H1 (cell line): Measurements from ENCODE around the gene MACROD2. TPM values are rescaled to one million over a fixed set of nuclear protein-coding genes. Genes with fewer than 3 reads are reported as not detected.

ENCODE experiments used
- ZNF274 ChIP-seq: IDR thresholded peaks from 2 replicates; pipeline ENCODE4 v1.7.0; 2012; ENCODE audit warnings: low read length, borderline replicate concordance; ENCODE audit errors: extremely low read depth
- polyA plus RNA-seq, 7 experiments: library from polyadenylated mRNA; depleted of rRNA in 3 of 7; stranded (reverse) in 5 of 7; unstranded in 2 of 7; fragments of >200 nt in 5 of 7; fragments of 200-250 nt in 2 of 7; gene quantifications; 1 replicate in 5 of 7; 2 replicates in 1 of 7; 4 replicates in 1 of 7; pipeline versions ENCODE4 v1.2.1 to v1.2.3, GENCODE V29; 2011 to 2013; ENCODE audit warnings: missing spikeins in 2 of 7, mixed read lengths in 2 of 7
- total RNA-seq: library from RNA; stranded (reverse); fragmentation: NEBNext Ultra II Directional; extraction: Animal tissue kit (Norgen Biotek cat#: 25700); gene quantifications from 2 replicates; pipeline ENCODE4 v1.2.1, GENCODE V29; 2021
- TF ChIP-seq, protein P1 (sequence below): IDR thresholded peaks from 2 replicates; pipeline ENCODE4 v1.6.1; 2012; ENCODE audit warnings: low read length, inconsistent platforms

MACROD2 gene
- total and polyA plus RNA-seq, 2 of the 8 experiments (the other 6 are each of a cell fraction or from before 2014, with no cell fraction given) = 0.70 to 3.9 TPM

DNA sequence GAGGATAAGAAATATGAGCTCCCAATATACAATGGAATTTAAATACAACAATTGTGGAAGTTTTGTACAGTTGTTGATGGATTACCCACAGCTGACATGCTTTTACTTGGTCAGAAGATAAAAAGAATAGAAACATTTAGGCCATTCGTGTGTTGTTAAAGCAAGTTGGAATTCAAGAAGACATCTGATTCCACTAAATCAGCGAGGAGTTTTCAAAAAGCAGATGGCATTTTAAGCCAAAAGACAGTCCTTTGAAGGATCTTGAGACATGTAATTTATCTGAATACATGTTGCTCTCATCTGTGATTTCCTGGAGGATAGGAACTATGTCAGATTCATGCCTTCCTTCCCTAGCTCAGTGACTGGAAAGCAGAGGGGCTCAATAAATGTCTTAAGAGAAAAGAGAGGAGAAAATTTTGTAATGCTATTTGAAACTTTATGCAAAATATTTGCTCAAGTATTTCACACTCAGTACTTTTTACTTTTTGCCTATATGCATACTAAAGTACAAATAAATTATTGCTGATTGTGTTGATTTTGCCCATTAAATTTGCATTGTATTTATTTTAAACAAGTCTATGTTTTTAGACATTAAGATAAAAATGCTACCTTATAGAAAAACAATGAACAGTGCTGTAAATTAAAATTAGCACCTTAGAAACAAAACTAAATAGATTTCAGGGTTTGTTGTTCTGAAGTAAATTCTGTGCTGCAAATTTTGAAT lies 1075.9 kb downstream of the MACROD2 start (continued):
- TF ChIP-seq, protein P1, sequence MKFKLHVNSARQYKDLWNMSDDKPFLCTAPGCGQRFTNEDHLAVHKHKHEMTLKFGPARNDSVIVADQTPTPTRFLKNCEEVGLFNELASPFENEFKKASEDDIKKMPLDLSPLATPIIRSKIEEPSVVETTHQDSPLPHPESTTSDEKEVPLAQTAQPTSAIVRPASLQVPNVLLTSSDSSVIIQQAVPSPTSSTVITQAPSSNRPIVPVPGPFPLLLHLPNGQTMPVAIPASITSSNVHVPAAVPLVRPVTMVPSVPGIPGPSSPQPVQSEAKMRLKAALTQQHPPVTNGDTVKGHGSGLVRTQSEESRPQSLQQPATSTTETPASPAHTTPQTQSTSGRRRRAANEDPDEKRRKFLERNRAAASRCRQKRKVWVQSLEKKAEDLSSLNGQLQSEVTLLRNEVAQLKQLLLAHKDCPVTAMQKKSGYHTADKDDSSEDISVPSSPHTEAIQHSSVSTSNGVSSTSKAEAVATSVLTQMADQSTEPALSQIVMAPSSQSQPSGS = no peak
- TF ChIP-seq ZNF274 = no peak
